ENCODE data around the gene ADARB2.

- TF ChIP-seq POLR2AphosphoS5 (IDR thresholded peaks at IDR 0.05; ENCODE audit: low read depth, low read length) (no peak), TAF1 (IDR thresholded peaks at IDR 0.05; ENCODE audit: borderline replicate concordance, insufficient read depth, low read length) (no peak)
These were observed 220.7 kb downstream of the ADARB2 start for GRCh38 chr10:1516492-1517165.
